HG03571 (cell line): ENCODE measurements around the gene C1orf216.
A peak's percentile ranks its signal among the peaks of the same experiment; 100 is the strongest.
"Not testable (repeated sequence)": the region's sequence is repeated elsewhere in the genome, so short reads cannot be mapped to it uniquely, and the experiment has no call there.

Experiments used
- ATAC-seq: cut with Tn5 transposase; IDR thresholded peaks from one replicate; pipeline ENCODE4 v1.9.1; 2021; ENCODE audit not compliant: unreplicated experiment

C1orf216 gene, protein sequence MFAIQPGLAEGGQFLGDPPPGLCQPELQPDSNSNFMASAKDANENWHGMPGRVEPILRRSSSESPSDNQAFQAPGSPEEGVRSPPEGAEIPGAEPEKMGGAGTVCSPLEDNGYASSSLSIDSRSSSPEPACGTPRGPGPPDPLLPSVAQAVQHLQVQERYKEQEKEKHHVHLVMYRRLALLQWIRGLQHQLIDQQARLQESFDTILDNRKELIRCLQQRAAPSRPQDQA

GRCh38 chr1:35718492-35719336, at the start of gene C1orf216:
Gene C1orf216, minus strand, starts transcription at chr1:35718884. Its CDS starts 2,563 bp downstream, at chr1:35716321.
- ATAC-seq = peak; percentile 58

GRCh38 chr1:35764283-35764682, 45.6 kb upstream of the C1orf216 start:
- ATAC-seq = no peak

DNA sequence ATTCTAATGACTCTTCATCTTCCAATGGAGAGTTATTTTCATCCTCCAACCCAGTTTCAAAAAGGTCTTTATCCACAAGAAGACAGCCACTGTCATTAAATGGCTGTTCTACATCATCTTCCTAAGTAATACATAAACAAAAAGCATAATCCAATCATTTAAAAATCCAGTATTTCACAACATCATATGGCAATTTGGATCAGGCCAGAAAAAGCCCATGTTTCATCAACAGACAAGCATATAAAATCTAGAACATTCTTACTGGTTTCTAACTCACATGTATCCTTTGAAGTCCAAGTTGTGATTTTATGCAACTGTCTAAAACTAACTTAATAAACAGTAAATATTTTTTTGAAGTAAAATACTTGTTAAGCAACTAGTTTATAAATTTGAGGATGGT, 44.5 kb upstream of the C1orf216 start:
- no peak for ATAC-seq

DNA sequence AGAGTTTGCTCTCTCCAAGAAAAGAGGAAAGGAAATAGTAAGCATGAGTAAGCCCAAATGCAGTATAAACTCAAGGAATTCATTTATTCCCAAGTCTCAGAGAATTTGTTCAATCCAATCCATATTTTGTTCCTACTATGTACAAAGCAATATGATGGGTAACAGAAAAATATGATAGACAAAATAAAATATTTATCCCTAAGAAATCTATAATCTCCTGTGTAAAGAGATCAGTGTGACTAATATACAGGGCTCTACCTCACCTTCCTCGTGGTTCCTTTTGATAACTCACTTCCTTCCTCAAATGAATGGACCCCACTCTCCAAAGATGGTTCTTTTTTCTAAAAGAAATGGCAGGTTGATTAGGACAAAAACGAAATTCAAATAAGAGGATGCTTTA, 43.5 kb upstream of the C1orf216 start:
- ATAC-seq = no peak

DNA sequence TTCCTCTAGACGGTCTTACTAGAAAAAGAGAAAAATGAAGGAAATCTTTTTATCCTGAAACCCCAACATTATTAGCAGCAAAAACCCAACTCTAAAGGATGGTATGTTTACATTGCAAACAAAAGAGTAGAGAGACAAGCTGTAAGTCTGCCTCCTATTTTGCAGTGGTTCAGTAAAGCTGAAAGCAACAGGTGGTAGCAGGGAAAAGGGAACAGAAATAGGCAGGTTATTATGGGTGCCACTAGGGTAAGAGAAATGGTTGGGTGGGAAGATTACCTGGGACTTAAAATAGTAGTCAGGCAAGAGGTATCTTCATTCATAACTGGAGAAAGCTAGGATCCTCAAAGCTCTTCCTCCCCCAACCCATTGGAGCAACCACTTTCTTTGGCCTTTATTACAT, 37.4 kb upstream of the C1orf216 start:
- no peak for ATAC-seq

GRCh38 chr1:35753626-35754260, 35.1 kb upstream of the C1orf216 start:
- ATAC-seq = no peak

GRCh38 chr1:35748326-35748725, 29.6 kb upstream of the C1orf216 start:
- ATAC-seq = no peak

- ATAC-seq = no peak
Observed at GRCh38 chr1:35745124-35745730, 26.5 kb upstream of the C1orf216 start.

- ATAC-seq = no peak
Observed at GRCh38 chr1:35737120-35737519, 18.4 kb upstream of the C1orf216 start.

GRCh38 chr1:35727434-35728040, 8.9 kb upstream of the C1orf216 start:
- no peak for ATAC-seq

DNA sequence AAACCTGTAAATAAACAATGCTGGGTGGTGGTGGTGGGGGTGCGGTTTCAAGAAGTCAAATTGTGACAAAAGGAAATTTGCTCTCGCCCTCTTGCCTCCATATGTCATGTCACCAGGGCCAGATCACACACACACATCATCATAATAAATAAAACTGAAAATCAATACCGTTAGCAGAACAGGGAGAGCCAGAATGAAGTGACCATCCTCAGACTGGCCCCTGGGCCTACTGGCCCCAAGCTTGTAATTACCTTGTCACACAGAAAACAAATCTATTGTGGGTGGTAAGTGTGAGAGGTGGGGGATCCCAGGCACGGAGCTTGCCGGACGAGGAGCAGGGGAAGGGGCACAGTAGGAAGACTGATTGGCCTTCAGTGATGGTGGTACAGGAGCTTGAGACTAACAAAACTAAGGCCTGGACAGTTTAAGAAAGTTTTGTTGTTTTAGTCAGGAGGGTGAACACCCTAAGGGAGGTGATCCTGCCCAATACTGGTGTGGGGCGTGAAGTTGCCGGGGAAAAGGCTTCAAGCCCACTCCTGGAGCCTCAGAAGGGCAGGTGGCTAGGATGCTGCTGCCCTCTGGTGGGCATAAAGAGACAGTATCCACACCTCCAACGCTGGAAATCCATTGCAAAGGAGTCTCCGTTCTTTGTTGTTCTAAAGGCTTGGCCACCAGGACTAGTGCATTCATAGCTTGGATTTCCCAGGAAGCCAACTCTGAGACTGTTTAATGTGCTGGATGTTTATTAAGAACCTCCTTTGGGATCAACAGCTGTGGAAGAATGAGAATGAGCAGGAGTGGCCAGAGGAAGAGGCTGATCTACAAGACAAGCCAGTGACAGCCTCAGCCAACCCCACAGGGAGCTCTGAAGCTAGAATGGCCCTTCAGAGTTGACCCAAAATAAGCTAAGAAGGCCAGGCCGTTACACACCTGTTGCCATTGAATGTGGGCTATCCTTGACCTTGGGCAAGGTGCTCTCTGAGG, 8.1 kb upstream of the C1orf216 start:
- no peak for ATAC-seq

GRCh38 chr1:35725596-35725995, 6.9 kb upstream of the C1orf216 start:
- ATAC-seq = no peak

- no peak for ATAC-seq
Observed at GRCh38 chr1:35717911-35718476, 690 bp downstream of the C1orf216 start.

- no peak for ATAC-seq
Observed at GRCh38 chr1:35715568-35716002, 3.1 kb downstream of the C1orf216 start.

GRCh38 chr1:35714921-35715567, 3.6 kb downstream of the C1orf216 start:
- ATAC-seq = no peak

GRCh38 chr1:35711098-35711497, 7.6 kb downstream of the C1orf216 start:
- ATAC-seq = not testable (repeated sequence)

- no peak for ATAC-seq
Observed at GRCh38 chr1:35708952-35709351, 9.7 kb downstream of the C1orf216 start.

DNA sequence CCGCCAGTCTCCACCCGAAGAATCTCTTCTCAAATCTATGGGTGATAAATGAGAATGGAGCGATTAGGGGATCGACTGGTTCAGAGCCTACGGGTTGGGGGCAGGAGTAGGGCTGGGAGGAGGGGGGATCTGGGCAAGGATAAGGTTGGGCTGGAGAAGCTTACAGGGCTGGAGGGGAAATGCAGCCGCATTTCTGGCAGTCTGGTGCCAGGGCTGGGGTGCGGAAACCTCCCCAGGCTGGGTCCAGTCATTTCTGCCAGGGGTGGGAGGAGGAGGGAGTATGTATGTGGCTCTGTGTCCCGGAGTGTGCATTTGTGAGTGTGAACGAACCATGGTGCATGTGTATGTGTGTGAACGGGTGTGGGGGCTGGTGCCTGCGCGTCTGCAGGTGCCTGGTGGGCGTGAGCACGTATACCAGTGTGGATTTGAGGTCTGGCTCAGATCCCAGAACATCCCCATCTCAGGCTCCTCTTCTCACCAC, 10.2 kb downstream of the C1orf216 start:
- no peak for ATAC-seq
